ENCODE results near the gene A2ML1.

GRCh38 chr12:8840938-8841633, 18.7 kb downstream of the A2ML1 start:
- no peak for TF ChIP-seq ZFX (IDR thresholded peaks at IDR 0.05; ENCODE audit: borderline replicate concordance)
- no peak for TF ChIP-seq CTCF (IDR thresholded peaks at IDR 0.05)
